ENCODE results near the gene MRO.

MRO gene

DNA sequence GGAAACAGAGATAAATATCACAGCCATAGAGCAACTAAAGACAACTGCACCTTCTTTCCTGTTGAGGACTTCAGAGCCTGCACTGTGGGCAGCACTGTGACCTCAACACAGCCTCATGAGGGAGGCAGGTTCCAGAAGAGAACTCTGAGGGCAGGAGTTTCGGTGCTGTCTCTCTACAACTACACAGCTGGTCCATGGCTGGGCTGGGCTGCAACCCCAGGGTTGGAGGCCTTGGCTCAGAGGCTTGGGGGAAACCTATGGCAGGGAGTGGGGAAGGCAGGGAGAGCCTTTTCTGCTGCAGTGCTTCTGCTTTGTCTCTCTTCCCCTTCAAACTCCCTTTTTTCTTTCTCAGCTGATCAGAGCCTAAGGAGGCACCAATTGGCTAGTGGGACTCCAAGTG, 66.5 kb downstream of the MRO start:
- no peak overlapping the region for H3K27ac ChIP-seq (ENCODE audit: low read depth, low read length)
- no peaks in the 10 kb centered on the region for H3K36me3 ChIP-seq (ENCODE audit: insufficient read depth, low read length)
- peaks cover 20% of the 10 kb centered on the region for H3K4me1 ChIP-seq (ENCODE audit: insufficient read depth, low read length)
- no peak overlapping the region for H3K4me3 ChIP-seq (ENCODE audit: low read length)
- H3K27me3 ChIP-seq (ENCODE audit: insufficient read depth, low read length) = no peaks in the 10 kb centered on the region
- WGBS = 92% methylated on average over 1 of the region's 1 CpG
- H3K9me3 ChIP-seq (ENCODE audit: insufficient read depth, low read depth, low read length) = no peaks in the 10 kb centered on the region
- no peak overlapping the region for H3K9ac ChIP-seq (ENCODE audit: low read depth, low read length)

GRCh38 chr18:50751947-50752346, 67.9 kb downstream of the MRO start:
- H3K4me3 ChIP-seq (ENCODE audit: low read length) = no peak overlapping the region
- H3K9me3 ChIP-seq (ENCODE audit: insufficient read depth, low read depth, low read length) = peaks cover 4% of the 10 kb centered on the region; the same call in 1 of the 2 replicates
- H3K36me3 ChIP-seq (ENCODE audit: insufficient read depth, low read length) = no peaks in the 10 kb centered on the region
- H3K4me1 ChIP-seq (ENCODE audit: insufficient read depth, low read length) = peaks cover 24% of the 10 kb centered on the region
- no peak overlapping the region for H3K27ac ChIP-seq (ENCODE audit: low read depth, low read length)
- no peaks in the 10 kb centered on the region for H3K27me3 ChIP-seq (ENCODE audit: insufficient read depth, low read length)
- no peak overlapping the region for H3K9ac ChIP-seq (ENCODE audit: low read depth, low read length)
- no CpG with 5 or more reads among the region's 1 CpG for WGBS

GRCh38 chr18:50751490-50751889, 68.3 kb downstream of the MRO start:
- 71% methylated on average over 5 of the region's 5 CpGs for WGBS
- Histone ChIP-seq H3K9ac (ENCODE audit: low read depth, low read length) (no peak overlapping the region), H3K9me3 (ENCODE audit: insufficient read depth, low read depth, low read length) (peaks cover 4% of the 10 kb centered on the region; the same call in 1 of the 2 replicates), H3K4me3 (ENCODE audit: low read length) (no peak overlapping the region), H3K27me3 (ENCODE audit: insufficient read depth, low read length) (no peaks in the 10 kb centered on the region), H3K27ac (ENCODE audit: low read depth, low read length) (no peak overlapping the region), H3K36me3 (ENCODE audit: insufficient read depth, low read length) (no peaks in the 10 kb centered on the region), H3K4me1 (ENCODE audit: insufficient read depth, low read length) (peaks cover 24% of the 10 kb centered on the region)

DNA sequence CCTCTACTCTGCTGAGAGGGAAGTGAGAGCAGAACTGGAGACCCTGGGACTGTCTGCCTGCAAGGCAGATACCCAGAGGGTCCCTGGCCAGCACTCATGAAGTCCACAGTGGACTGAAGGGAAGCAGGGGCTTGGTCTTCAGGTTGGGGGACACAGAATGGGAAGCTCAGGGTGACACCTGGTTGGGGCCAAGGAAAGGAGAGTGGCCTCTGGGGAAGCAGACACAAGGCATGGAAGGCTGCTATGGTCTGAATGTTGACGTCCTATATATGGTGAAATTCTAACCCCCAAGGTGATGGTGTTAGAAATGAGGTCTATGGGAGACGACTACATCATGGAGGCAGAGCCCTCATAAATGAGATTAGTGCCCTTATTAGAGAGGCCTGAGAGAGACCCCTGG, 69.3 kb downstream of the MRO start:
- Histone ChIP-seq H3K9ac (ENCODE audit: low read depth, low read length) (no peak overlapping the region), H3K27ac (ENCODE audit: low read depth, low read length) (no peak overlapping the region), H3K27me3 (ENCODE audit: insufficient read depth, low read length) (no peaks in the 10 kb centered on the region), H3K9me3 (ENCODE audit: insufficient read depth, low read depth, low read length) (peaks cover 4% of the 10 kb centered on the region; the same call in 1 of the 2 replicates), H3K4me1 (ENCODE audit: insufficient read depth, low read length) (peaks cover 24% of the 10 kb centered on the region), H3K36me3 (ENCODE audit: insufficient read depth, low read length) (no peaks in the 10 kb centered on the region), H3K4me3 (ENCODE audit: low read length) (no peak overlapping the region)
- 94% methylated on average over 2 of the region's 2 CpGs for WGBS

DNA sequence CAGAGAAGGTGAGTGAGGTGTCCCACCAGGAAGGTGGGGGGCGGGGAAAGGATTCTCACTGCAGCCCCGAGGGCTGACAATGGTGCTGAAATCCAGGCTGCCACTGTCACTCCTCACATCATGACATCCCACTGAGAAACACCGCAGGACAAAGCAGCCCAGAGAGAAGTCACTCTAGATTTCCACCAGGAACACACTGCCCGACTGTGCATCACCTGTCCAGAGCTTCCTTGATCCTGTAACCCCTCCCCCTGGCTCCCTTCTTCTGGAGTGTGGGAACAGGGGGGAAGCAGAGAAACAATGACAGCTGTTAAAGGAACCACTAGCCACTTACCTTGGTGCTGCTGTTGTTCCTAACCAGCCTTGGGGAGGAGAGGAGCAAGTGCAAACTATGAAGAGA, 69.9 kb downstream of the MRO start:
- peaks cover 24% of the 10 kb centered on the region for H3K4me1 ChIP-seq (ENCODE audit: insufficient read depth, low read length)
- no peaks in the 10 kb centered on the region for H3K27me3 ChIP-seq (ENCODE audit: insufficient read depth, low read length)
- no peak overlapping the region for H3K9ac ChIP-seq (ENCODE audit: low read depth, low read length)
- WGBS = 70% methylated on average over 4 of the region's 4 CpGs
- no peak overlapping the region for H3K27ac ChIP-seq (ENCODE audit: low read depth, low read length)
- H3K9me3 ChIP-seq (ENCODE audit: insufficient read depth, low read depth, low read length) = peaks cover 4% of the 10 kb centered on the region; the same call in 1 of the 2 replicates
- H3K4me3 ChIP-seq (ENCODE audit: low read length) = no peak overlapping the region
- no peaks in the 10 kb centered on the region for H3K36me3 ChIP-seq (ENCODE audit: insufficient read depth, low read length)

GRCh38 chr18:50749421-50749820, 70.4 kb downstream of the MRO start:
- H3K9ac ChIP-seq (ENCODE audit: low read depth, low read length) = no peak overlapping the region
- H3K4me3 ChIP-seq (ENCODE audit: low read length) = no peak overlapping the region
- no peaks in the 10 kb centered on the region for H3K27me3 ChIP-seq (ENCODE audit: insufficient read depth, low read length)
- H3K4me1 ChIP-seq (ENCODE audit: insufficient read depth, low read length) = peaks cover 24% of the 10 kb centered on the region
- peaks cover 4% of the 10 kb centered on the region; the same call in 1 of the 2 replicates for H3K9me3 ChIP-seq (ENCODE audit: insufficient read depth, low read depth, low read length)
- H3K27ac ChIP-seq (ENCODE audit: low read depth, low read length) = peak overlapping the region; percentile 6; the same call in 1 of the 2 replicates
- WGBS = 82% methylated on average over 5 of the region's 5 CpGs
- H3K36me3 ChIP-seq (ENCODE audit: insufficient read depth, low read length) = no peaks in the 10 kb centered on the region

DNA sequence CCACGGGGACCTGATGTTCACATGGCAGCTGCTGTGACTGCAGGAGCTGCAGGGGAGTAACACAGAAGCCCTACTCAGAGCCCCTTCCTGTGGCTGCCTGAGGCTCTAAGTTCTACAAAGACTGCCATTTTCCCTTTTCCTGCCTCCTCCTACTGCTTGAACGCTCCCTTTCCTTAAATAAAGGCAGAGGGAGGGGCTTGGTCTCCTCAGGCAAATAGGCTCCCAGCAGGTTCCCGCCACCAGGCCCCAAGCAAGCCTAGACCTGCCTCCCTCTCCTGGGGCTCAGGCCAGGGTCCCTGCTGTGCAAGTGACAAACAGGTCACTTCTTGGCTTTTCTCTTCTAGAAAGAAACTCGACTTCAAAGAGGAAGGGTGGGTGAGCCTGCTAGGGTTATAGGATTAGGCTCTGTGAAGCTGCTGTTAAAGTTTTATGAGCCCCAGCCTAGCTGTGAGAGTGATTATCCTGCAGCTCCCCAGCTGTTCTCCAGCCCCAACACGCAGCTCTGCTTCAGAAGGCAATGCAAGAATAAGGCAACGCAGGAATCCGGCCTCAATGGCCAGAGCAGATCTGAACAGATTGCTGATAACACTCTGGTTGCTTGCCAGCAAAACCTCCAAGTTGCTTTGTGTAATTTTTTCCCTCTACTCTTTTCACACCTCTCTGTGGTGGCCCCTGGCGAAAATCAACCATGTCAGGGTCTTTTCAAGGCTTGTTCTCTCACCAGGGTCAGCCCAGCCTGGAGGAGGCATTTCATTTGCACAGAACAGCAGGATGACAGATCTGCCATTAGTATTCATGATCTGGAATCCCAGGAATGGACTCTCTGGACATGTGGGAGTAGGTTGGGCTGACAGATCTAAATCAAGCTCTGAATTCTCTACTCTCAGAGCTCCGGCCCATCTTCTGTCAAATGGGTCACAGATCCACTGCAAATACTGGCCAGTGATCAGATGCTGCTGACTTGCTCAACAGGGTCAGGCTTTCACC, 71.3 kb downstream of the MRO start:
- no peak overlapping the region for H3K4me3 ChIP-seq (ENCODE audit: low read length)
- H3K27me3 ChIP-seq (ENCODE audit: insufficient read depth, low read length) = no peaks in the 10 kb centered on the region
- H3K9me3 ChIP-seq (ENCODE audit: insufficient read depth, low read depth, low read length) = peaks cover 4% of the 10 kb centered on the region; the same call in 1 of the 2 replicates
- peak overlapping the region; percentile 73 for H3K27ac ChIP-seq (ENCODE audit: low read depth, low read length)
- WGBS = 29% methylated on average over 9 of the region's 9 CpGs
- no peaks in the 10 kb centered on the region for H3K36me3 ChIP-seq (ENCODE audit: insufficient read depth, low read length)
- no peak overlapping the region for H3K9ac ChIP-seq (ENCODE audit: low read depth, low read length)
- peaks cover 24% of the 10 kb centered on the region for H3K4me1 ChIP-seq (ENCODE audit: insufficient read depth, low read length)

DNA sequence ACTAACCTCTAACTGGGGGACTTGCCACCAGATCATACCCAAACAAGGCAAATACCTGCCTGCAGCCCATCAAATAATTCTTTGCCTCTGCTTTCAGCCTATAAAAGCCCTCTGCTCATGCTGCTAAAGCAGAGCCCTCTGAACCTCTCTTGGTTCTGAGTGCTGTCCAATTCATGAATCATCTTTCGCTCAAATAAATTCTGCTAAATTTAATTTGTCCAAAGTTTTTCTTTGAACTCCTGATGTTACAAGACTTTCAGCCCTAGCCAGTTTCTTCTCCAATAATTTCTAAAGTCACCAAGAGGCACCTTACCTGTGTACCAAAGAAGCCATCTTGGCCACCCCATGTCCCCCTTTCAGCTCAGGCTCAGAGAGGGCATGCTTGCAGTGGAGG, 72.0 kb downstream of the MRO start:
- Histone ChIP-seq H3K4me1 (ENCODE audit: insufficient read depth, low read length) (peaks cover 24% of the 10 kb centered on the region), H3K9ac (ENCODE audit: low read depth, low read length) (no peak overlapping the region), H3K9me3 (ENCODE audit: insufficient read depth, low read depth, low read length) (peaks cover 4% of the 10 kb centered on the region; the same call in 1 of the 2 replicates), H3K27ac (ENCODE audit: low read depth, low read length) (peak overlapping the region; percentile 73), H3K27me3 (ENCODE audit: insufficient read depth, low read length) (no peaks in the 10 kb centered on the region), H3K36me3 (ENCODE audit: insufficient read depth, low read length) (no peaks in the 10 kb centered on the region), H3K4me3 (ENCODE audit: low read length) (no peak overlapping the region)
- 2% methylated on average over 1 of the region's 1 CpG for WGBS

GRCh38 chr18:50745945-50746344, 73.9 kb downstream of the MRO start:
- WGBS = 94% methylated on average over 5 of the region's 5 CpGs
- H3K4me3 ChIP-seq (ENCODE audit: low read length) = no peak overlapping the region
- H3K9ac ChIP-seq (ENCODE audit: low read depth, low read length) = no peak overlapping the region
- H3K4me1 ChIP-seq (ENCODE audit: insufficient read depth, low read length) = peaks cover 24% of the 10 kb centered on the region
- H3K9me3 ChIP-seq (ENCODE audit: insufficient read depth, low read depth, low read length) = peaks cover 4% of the 10 kb centered on the region; the same call in 1 of the 2 replicates
- H3K27me3 ChIP-seq (ENCODE audit: insufficient read depth, low read length) = no peaks in the 10 kb centered on the region
- no peak overlapping the region for H3K27ac ChIP-seq (ENCODE audit: low read depth, low read length)
- no peaks in the 10 kb centered on the region for H3K36me3 ChIP-seq (ENCODE audit: insufficient read depth, low read length)
